ENCODE results near the gene RYR2. TPM values are rescaled to one million over a fixed set of nuclear protein-coding genes. Genes with fewer than 3 reads are reported as not detected.

Gene RYR2
- total RNA-seq, 1 experiment from 2014 or later: 0.90 TPM

DNA sequence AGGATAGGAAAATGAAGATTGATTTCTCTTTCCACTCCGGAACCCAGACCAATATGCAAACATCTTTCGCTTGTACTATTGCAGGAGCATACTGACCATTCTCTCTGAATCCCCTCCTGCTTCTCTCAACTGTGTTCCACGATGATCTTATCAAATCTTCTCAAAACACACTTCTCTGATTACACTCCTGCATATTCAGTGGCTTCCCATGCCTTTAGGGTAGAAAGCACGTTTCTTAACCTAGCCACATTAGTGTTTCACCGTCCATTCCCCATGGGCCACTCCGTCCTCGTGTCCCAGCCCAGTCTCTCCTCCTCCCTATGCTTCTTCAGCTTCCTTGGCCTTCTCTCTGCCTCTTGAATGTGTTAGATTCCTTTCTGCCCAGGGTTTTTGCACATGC lies 650.3 kb downstream of the RYR2 start:
- no peak for DNase-seq
- CTCF ChIA-PET: no interaction called here
- BruUV-seq (replicated peaks): no TSS peak
- H3K9me3 Mint-ChIP-seq (ENCODE audit: low read depth, unreplicated experiment): no peaks in the 10 kb centered on the region
- no peaks in the 10 kb centered on the region for H3K27me3 Mint-ChIP-seq (ENCODE audit: unreplicated experiment)
- H3K4me1 Mint-ChIP-seq (ENCODE audit: low read depth, unreplicated experiment): peaks cover 4% of the 10 kb centered on the region
- TF ChIP-seq CTCF (IDR thresholded peaks at IDR 0.05; ENCODE audit: unreplicated experiment): no peak
- H3K36me3 Mint-ChIP-seq (ENCODE audit: insufficient read depth, unreplicated experiment): no peaks in the 10 kb centered on the region
- intact Hi-C loops (cut with micrococcal nuclease; ENCODE audit: unreplicated experiment): no loop called here
- no peak overlapping the region for H3K4me3 Mint-ChIP-seq (ENCODE audit: low read depth, unreplicated experiment)
- no peak overlapping the region for H3K27ac Mint-ChIP-seq (ENCODE audit: unreplicated experiment)

- no peaks in the 10 kb centered on the region for H3K9me3 Mint-ChIP-seq (ENCODE audit: low read depth, unreplicated experiment)
- intact Hi-C loops (cut with micrococcal nuclease; ENCODE audit: unreplicated experiment): no loop called here
- H3K27me3 Mint-ChIP-seq (ENCODE audit: unreplicated experiment): no peaks in the 10 kb centered on the region
- no peaks in the 10 kb centered on the region for H3K4me1 Mint-ChIP-seq (ENCODE audit: low read depth, unreplicated experiment)
- no peak for DNase-seq
- no peak overlapping the region for H3K4me3 Mint-ChIP-seq (ENCODE audit: low read depth, unreplicated experiment)
- no peak for TF ChIP-seq CTCF (IDR thresholded peaks at IDR 0.05; ENCODE audit: unreplicated experiment)
- no TSS peak for BruUV-seq (replicated peaks)
- CTCF ChIA-PET: interaction anchor here (0.6 kb wide), 1 partner anchor 306 kb away, joined by 3 read pairs; no protein-coding TSS in a partner anchor
- no peaks in the 10 kb centered on the region for H3K36me3 Mint-ChIP-seq (ENCODE audit: insufficient read depth, unreplicated experiment)
- H3K27ac Mint-ChIP-seq (ENCODE audit: unreplicated experiment): no peak overlapping the region
Observed at GRCh38 chr1:237695878-237696277, 653.9 kb downstream of the RYR2 start.

DNA sequence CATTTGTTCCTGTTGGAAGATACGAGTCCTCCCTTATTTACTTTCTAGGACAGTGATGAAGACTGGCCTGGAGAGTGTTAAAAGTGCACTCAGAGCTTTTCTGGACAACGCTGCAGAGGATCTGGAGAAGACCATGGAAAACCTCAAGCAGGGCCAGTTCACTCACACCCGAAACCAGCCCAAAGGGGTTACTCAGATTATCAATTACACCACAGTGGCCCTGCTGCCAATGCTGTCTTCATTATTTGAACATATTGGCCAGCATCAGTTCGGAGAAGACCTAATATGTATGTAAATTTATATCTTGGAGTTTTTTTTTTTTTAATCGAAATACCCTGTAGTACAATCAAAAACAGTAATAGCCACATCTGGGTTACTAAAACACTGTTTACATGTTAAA lies 658.2 kb downstream of the RYR2 start:
- no peak for DNase-seq
- intact Hi-C loops (cut with micrococcal nuclease; ENCODE audit: unreplicated experiment): no loop called here
- CTCF ChIA-PET: no interaction called here
- Mint-ChIP-seq H3K4me1 (ENCODE audit: low read depth, unreplicated experiment) (no peaks in the 10 kb centered on the region), H3K4me3 (ENCODE audit: low read depth, unreplicated experiment) (no peak overlapping the region), H3K9me3 (ENCODE audit: low read depth, unreplicated experiment) (no peaks in the 10 kb centered on the region), H3K36me3 (ENCODE audit: insufficient read depth, unreplicated experiment) (no peaks in the 10 kb centered on the region), H3K27ac (ENCODE audit: unreplicated experiment) (no peak overlapping the region), H3K27me3 (ENCODE audit: unreplicated experiment) (no peaks in the 10 kb centered on the region)
- no peak for TF ChIP-seq CTCF (IDR thresholded peaks at IDR 0.05; ENCODE audit: unreplicated experiment)
- BruUV-seq (replicated peaks): no TSS peak

- H3K4me3 Mint-ChIP-seq (ENCODE audit: low read depth, unreplicated experiment): no peak overlapping the region
- no peaks in the 10 kb centered on the region for H3K4me1 Mint-ChIP-seq (ENCODE audit: low read depth, unreplicated experiment)
- DNase-seq: no peak
- no peak for TF ChIP-seq CTCF (IDR thresholded peaks at IDR 0.05; ENCODE audit: unreplicated experiment)
- intact Hi-C loops (cut with micrococcal nuclease; ENCODE audit: unreplicated experiment): no loop called here
- no peak overlapping the region for H3K27ac Mint-ChIP-seq (ENCODE audit: unreplicated experiment)
- no peaks in the 10 kb centered on the region for H3K9me3 Mint-ChIP-seq (ENCODE audit: low read depth, unreplicated experiment)
- CTCF ChIA-PET: no interaction called here
- H3K36me3 Mint-ChIP-seq (ENCODE audit: insufficient read depth, unreplicated experiment): no peaks in the 10 kb centered on the region
- no peaks in the 10 kb centered on the region for H3K27me3 Mint-ChIP-seq (ENCODE audit: unreplicated experiment)
- BruUV-seq (replicated peaks): no TSS peak
Observed at GRCh38 chr1:237701534-237701933, 659.5 kb downstream of the RYR2 start.

- H3K9me3 Mint-ChIP-seq (ENCODE audit: low read depth, unreplicated experiment): no peaks in the 10 kb centered on the region
- no peak for TF ChIP-seq CTCF (IDR thresholded peaks at IDR 0.05; ENCODE audit: unreplicated experiment)
- intact Hi-C loops (cut with micrococcal nuclease; ENCODE audit: unreplicated experiment): no loop called here
- CTCF ChIA-PET: no interaction called here
- H3K27ac Mint-ChIP-seq (ENCODE audit: unreplicated experiment): no peak overlapping the region
- no peaks in the 10 kb centered on the region for H3K4me1 Mint-ChIP-seq (ENCODE audit: low read depth, unreplicated experiment)
- H3K27me3 Mint-ChIP-seq (ENCODE audit: unreplicated experiment): no peaks in the 10 kb centered on the region
- H3K4me3 Mint-ChIP-seq (ENCODE audit: low read depth, unreplicated experiment): no peak overlapping the region
- H3K36me3 Mint-ChIP-seq (ENCODE audit: insufficient read depth, unreplicated experiment): no peaks in the 10 kb centered on the region
- no peak for DNase-seq
- no TSS peak for BruUV-seq (replicated peaks)
Observed at GRCh38 chr1:237702161-237702560, 660.2 kb downstream of the RYR2 start.

Data from Calu3 (cell line).